ENCODE data around the gene FBXW11. TPM values are rescaled to one million over a fixed set of nuclear protein-coding genes. Genes with fewer than 3 reads are reported as not detected.

Gene FBXW11
- total RNA-seq, 1 experiment from 2014 or later: 52.0 TPM

GRCh38 chr5:171955761-171956160 lies 50.7 kb downstream of the FBXW11 start:
- POLR2A ChIA-PET: no interaction called here
- TF ChIP-seq POLR2A (IDR thresholded peaks at IDR 0.05; ENCODE audit: borderline replicate concordance, extremely low read depth, insufficient read depth, insufficient read length): no peak
- no peak for TF ChIP-seq SRF (IDR thresholded peaks at IDR 0.05; ENCODE audit: low read depth)
- no peak for TF ChIP-seq RAD21 (IDR thresholded peaks at IDR 0.05; ENCODE audit: low read depth)
- TF ChIP-seq CEBPB (IDR thresholded peaks at IDR 0.05; ENCODE audit: low read depth): no peak
- TF ChIP-seq ZNF274 (IDR thresholded peaks at IDR 0.05; ENCODE audit: low read depth, low read length): no peak
- no peak for TF ChIP-seq POLR2AphosphoS5 (IDR thresholded peaks at IDR 0.05; ENCODE audit: low read depth, low read length)
- no peak for TF ChIP-seq TCF7L2 (IDR thresholded peaks at IDR 0.05; ENCODE audit: borderline replicate concordance, extremely low read depth, insufficient read depth, insufficient read length)
- TF ChIP-seq SP1 (IDR thresholded peaks at IDR 0.05; ENCODE audit: low read depth): no peak
- TF ChIP-seq ATF3 (IDR thresholded peaks at IDR 0.05): no peak

GRCh38 chr5:171954721-171955120 lies 51.7 kb downstream of the FBXW11 start:
- no peaks in the 10 kb centered on the region for H3K36me3 ChIP-seq (ENCODE audit: control insufficient read depth in 1 of 2, insufficient read depth in 2 of 2, low read length in 2 of 2)
- H3K27me3 ChIP-seq (ENCODE audit: insufficient read depth, low read length): no peaks in the 10 kb centered on the region
- peak overlapping the region; percentile 77; the same call in 1 of the 2 replicates for H3K27ac ChIP-seq (ENCODE audit: low read depth, low read length)
- ATAC-seq: peak; percentile 57
- TF ChIP-seq JUND (IDR thresholded peaks at IDR 0.05) (peak; percentile 57), FOSL1 (IDR thresholded peaks at IDR 0.05; ENCODE audit: low read depth) (peak; percentile 54), ELF1 (IDR thresholded peaks at IDR 0.05; ENCODE audit: borderline replicate concordance, low read depth) (no peak), POLR2A (IDR thresholded peaks at IDR 0.05; ENCODE audit: borderline replicate concordance, extremely low read depth, insufficient read depth, insufficient read length) (no peak), POLR2AphosphoS5 (IDR thresholded peaks at IDR 0.05; ENCODE audit: low read depth, low read length) (no peak), SRF (IDR thresholded peaks at IDR 0.05; ENCODE audit: low read depth) (0 out of 2 replicates have a peak, but pooled peaks have one; percentile 7), ZFX (IDR thresholded peaks at IDR 0.05) (no peak), SIN3A (IDR thresholded peaks at IDR 0.05; ENCODE audit: low read depth) (no peak), CBX3 (IDR thresholded peaks at IDR 0.05; ENCODE audit: low read depth) (no peak), SP1 (IDR thresholded peaks at IDR 0.05; ENCODE audit: low read depth) (peak; percentile 26), RAD21 (IDR thresholded peaks at IDR 0.05; ENCODE audit: low read depth) (no peak)
- H3K4me1 ChIP-seq (ENCODE audit: control insufficient read depth in 1 of 2, insufficient read depth in 2 of 2, low read length in 2 of 2): peaks cover 46 to 52% of the 10 kb centered on the region in 2 experiments
- H3K4me3 ChIP-seq (replicated peaks in 1 of 2; ENCODE audit: low read depth in 1 of 2, low read length in 2 of 2): peak overlapping the region in 1 of 2 experiments; percentile 30; a peak in 2 of 4 replicates
- H3K79me2 ChIP-seq (ENCODE audit: insufficient read depth, low read length): peaks cover 93% of the 10 kb centered on the region
- BruUV-seq (replicated peaks): no TSS peak
- intact Hi-C loops (cut with micrococcal nuclease): no loop called here
- peaks cover 12% of the 10 kb centered on the region; the same call in 1 of the 2 replicates for H4K20me1 ChIP-seq (ENCODE audit: insufficient read depth)
- ChIA-PET POLR2A (no interaction called here), RAD21 (ENCODE audit: low non-redundant PET in 1 of 2, low total read pairs in 2 of 2, uncharacterized antibody in 2 of 2, unreplicated experiment in 2 of 2) (no interaction called here), CTCF (interaction anchor here (0.6 kb wide), 1 partner anchor 81 kb away, joined by 4 read pairs; no protein-coding TSS in a partner anchor)
- peak overlapping the region; percentile 63 for H3K4me2 ChIP-seq (ENCODE audit: low read length)
- H3K9me3 ChIP-seq (ENCODE audit: control insufficient read depth in 1 of 2, insufficient read depth in 1 of 2, low read depth in 1 of 2, low read length in 2 of 2): no peaks in the 10 kb centered on the region
- H3K9me2 ChIP-seq (ENCODE audit: insufficient read depth): no peaks in the 10 kb centered on the region
- no peak overlapping the region for H2AFZ ChIP-seq (ENCODE audit: low read depth, low read length, poor library complexity, severe bottlenecking)
- no peak for DNase-seq (ENCODE audit: low read depth, low spot score)
- peak overlapping the region; percentile 37; the same call in 1 of the 2 replicates for H3K9ac ChIP-seq (ENCODE audit: low read length)

More at GRCh38 chr5:171955761-171956160, 50.7 kb downstream of the FBXW11 start:
- DNase-seq (ENCODE audit: low read depth, low spot score): no peak
- Histone ChIP-seq H3K4me2 (ENCODE audit: low read length) (0 out of 2 replicates have a peak overlapping the region, but pooled peaks have one; percentile 63), H3K9me2 (ENCODE audit: insufficient read depth) (no peaks in the 10 kb centered on the region), H3K4me3 (replicated peaks in 1 of 2; ENCODE audit: low read depth in 1 of 2, low read length in 2 of 2) (no peak overlapping the region), H3K27ac (ENCODE audit: low read depth, low read length) (peak overlapping the region; percentile 77; the same call in 1 of the 2 replicates), H2AFZ (ENCODE audit: low read depth, low read length, poor library complexity, severe bottlenecking) (no peak overlapping the region), H3K9me3 (ENCODE audit: control insufficient read depth in 1 of 2, insufficient read depth in 1 of 2, low read depth in 1 of 2, low read length in 2 of 2) (no peaks in the 10 kb centered on the region), H3K27me3 (ENCODE audit: insufficient read depth, low read length) (no peaks in the 10 kb centered on the region), H3K4me1 (ENCODE audit: control insufficient read depth in 1 of 2, insufficient read depth in 2 of 2, low read length in 2 of 2) (peaks cover 46 to 52% of the 10 kb centered on the region in 2 experiments), H3K36me3 (ENCODE audit: control insufficient read depth in 1 of 2, insufficient read depth in 2 of 2, low read length in 2 of 2) (no peaks in the 10 kb centered on the region), H3K9ac (ENCODE audit: low read length) (0 out of 2 replicates have a peak overlapping the region, but pooled peaks have one; percentile 37), H4K20me1 (ENCODE audit: insufficient read depth) (peaks cover 12% of the 10 kb centered on the region; the same call in 1 of the 2 replicates), H3K79me2 (ENCODE audit: insufficient read depth, low read length) (peaks cover 93% of the 10 kb centered on the region)
- ATAC-seq: no peak
- no TSS peak for BruUV-seq (replicated peaks)
- ChIA-PET CTCF (no interaction called here), RAD21 (ENCODE audit: low non-redundant PET in 1 of 2, low total read pairs in 2 of 2, uncharacterized antibody in 2 of 2, unreplicated experiment in 2 of 2) (no interaction called here)
- intact Hi-C loops (cut with micrococcal nuclease): no loop called here
